GM18507 (cell line): ENCODE results near the gene INTS1.
"Not testable (repeated sequence)": the region's sequence is repeated elsewhere in the genome, so short reads cannot be mapped to it uniquely, and the experiment has no call there.

Experiments
- DNase-seq: peaks from one replicate; pipeline ENCODE4 v3.0.0; 2011; ENCODE audit warnings: low read depth; ENCODE audit not compliant: insufficient read length; ENCODE audit errors: extremely low spot score
- FAIRE-seq: peaks from 2 replicates; lab custom pipeline; 2011; peaks lifted over from hg19 to GRCh38; lab: Jason Lieb, UNC

Gene INTS1

GRCh38 chr7:1455241-1455939, 48.8 kb downstream of the INTS1 start:
- DNase-seq = no peak
- FAIRE-seq = no peak

- no peak for FAIRE-seq
- DNase-seq = no peak
Observed at GRCh38 chr7:1454542-1454941, 49.6 kb downstream of the INTS1 start.

- no peak for DNase-seq
- no peak for FAIRE-seq
Observed at GRCh38 chr7:1452205-1452604, 52.0 kb downstream of the INTS1 start.

GRCh38 chr7:1450987-1451386, 53.2 kb downstream of the INTS1 start:
- FAIRE-seq (no peak), DNase-seq (no peak)

GRCh38 chr7:1450431-1450830, 53.8 kb downstream of the INTS1 start:
- FAIRE-seq (no peak), DNase-seq (no peak)

GRCh38 chr7:1449951-1450350, 54.2 kb downstream of the INTS1 start:
- no peak for FAIRE-seq
- DNase-seq = no peak

GRCh38 chr7:1449501-1449900, 54.7 kb downstream of the INTS1 start:
- DNase-seq = no peak
- no peak for FAIRE-seq

- FAIRE-seq (no peak), DNase-seq (no peak)
Observed at GRCh38 chr7:1448958-1449357, 55.2 kb downstream of the INTS1 start.

GRCh38 chr7:1447551-1448244, 56.5 kb downstream of the INTS1 start:
- DNase-seq (no peak), FAIRE-seq (no peak)

GRCh38 chr7:1447112-1447511, 57.1 kb downstream of the INTS1 start:
- no peak for DNase-seq

GRCh38 chr7:1446620-1447032, 57.6 kb downstream of the INTS1 start:
- DNase-seq (no peak), FAIRE-seq (no peak)

More at GRCh38 chr7:1447112-1447511, 57.1 kb downstream of the INTS1 start:
- FAIRE-seq = no peak

GRCh38 chr7:1446026-1446425, 58.2 kb downstream of the INTS1 start:
- FAIRE-seq = not testable (repeated sequence)

GRCh38 chr7:1445341-1445740, 58.8 kb downstream of the INTS1 start:
- DNase-seq (no peak), FAIRE-seq (no peak)

More at GRCh38 chr7:1446026-1446425, 58.2 kb downstream of the INTS1 start:
- not testable (repeated sequence) for DNase-seq

- FAIRE-seq (no peak), DNase-seq (no peak)
Observed at GRCh38 chr7:1444925-1445322, 59.3 kb downstream of the INTS1 start.

- no peak for FAIRE-seq
Observed at GRCh38 chr7:1444214-1444924, 59.8 kb downstream of the INTS1 start.

GRCh38 chr7:1443587-1444200, 60.5 kb downstream of the INTS1 start:
- not testable (repeated sequence) for DNase-seq, FAIRE-seq

More at GRCh38 chr7:1444214-1444924, 59.8 kb downstream of the INTS1 start:
- no peak for DNase-seq

GRCh38 chr7:1442355-1443124, 61.6 kb downstream of the INTS1 start:
- FAIRE-seq (no peak), DNase-seq (no peak)

GRCh38 chr7:1441615-1442354, 62.4 kb downstream of the INTS1 start:
- DNase-seq (no peak), FAIRE-seq (no peak)

- DNase-seq (no peak), FAIRE-seq (no peak)
Observed at GRCh38 chr7:1440620-1441019, 63.6 kb downstream of the INTS1 start.
